ENCODE data around the gene ANKRD36C. TPM values are rescaled to one million over a fixed set of nuclear protein-coding genes. Genes with fewer than 3 reads are reported as not detected.
A peak's percentile ranks its signal among the peaks of the same experiment; 100 is the strongest.
"Not testable (repeated sequence)": the region's sequence is repeated elsewhere in the genome, so short reads cannot be mapped to it uniquely, and the experiment has no call there.

The ANKRD36C gene
- polyA plus RNA-seq, 4 donors = 0.27 to 8.3 (median 2.8) TPM; not detected in 1

DNA sequence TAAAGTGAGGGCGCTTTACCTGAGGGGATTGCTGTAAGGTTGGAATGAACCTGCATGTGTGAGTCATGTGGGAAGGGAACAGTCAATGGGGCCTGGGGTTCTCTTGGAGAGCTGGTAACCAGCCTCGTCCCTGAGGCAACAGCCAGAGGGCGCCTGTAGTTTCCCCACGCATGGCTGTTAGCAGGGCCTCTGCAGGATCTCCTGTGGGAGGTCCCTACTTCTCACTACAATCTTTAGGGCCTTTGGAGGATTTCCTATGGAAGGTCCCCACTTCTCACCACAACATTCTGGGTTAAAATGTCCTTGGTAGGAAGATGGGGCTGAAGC lies 19.5 kb upstream of the ANKRD36C start:
- peak overlapping the region in 1 of 3 donors; percentile 10 for H3K27ac ChIP-seq (ENCODE audit: low read depth in 1 of 3, low read length in 2 of 3)
- not testable (repeated sequence) for H3K36me3 ChIP-seq (ENCODE audit: control insufficient read depth in 3 of 3, insufficient read depth in 2 of 3, low read depth in 1 of 3, low read length in 3 of 3); FAIRE-seq; H3K4me3 ChIP-seq (ENCODE audit: low read depth in 1 of 3, low read length in 3 of 3); H3K9me3 ChIP-seq (ENCODE audit: control insufficient read depth in 2 of 2, insufficient read depth in 1 of 2, low read depth in 1 of 2, low read length in 1 of 2); H3K27me3 ChIP-seq (ENCODE audit: control insufficient read depth in 3 of 3, insufficient read depth in 3 of 3, low read length in 3 of 3); H3K4me1 ChIP-seq (ENCODE audit: control insufficient read depth in 3 of 3, insufficient read depth in 2 of 3, low read depth in 1 of 3, low read length in 2 of 3)
- peak; percentile 24 to 62 for DNase-seq
- WGBS, 3 donors = 28 to 45% (median 34%) methylated on average over 4 of the region's 4 CpGs

DNA sequence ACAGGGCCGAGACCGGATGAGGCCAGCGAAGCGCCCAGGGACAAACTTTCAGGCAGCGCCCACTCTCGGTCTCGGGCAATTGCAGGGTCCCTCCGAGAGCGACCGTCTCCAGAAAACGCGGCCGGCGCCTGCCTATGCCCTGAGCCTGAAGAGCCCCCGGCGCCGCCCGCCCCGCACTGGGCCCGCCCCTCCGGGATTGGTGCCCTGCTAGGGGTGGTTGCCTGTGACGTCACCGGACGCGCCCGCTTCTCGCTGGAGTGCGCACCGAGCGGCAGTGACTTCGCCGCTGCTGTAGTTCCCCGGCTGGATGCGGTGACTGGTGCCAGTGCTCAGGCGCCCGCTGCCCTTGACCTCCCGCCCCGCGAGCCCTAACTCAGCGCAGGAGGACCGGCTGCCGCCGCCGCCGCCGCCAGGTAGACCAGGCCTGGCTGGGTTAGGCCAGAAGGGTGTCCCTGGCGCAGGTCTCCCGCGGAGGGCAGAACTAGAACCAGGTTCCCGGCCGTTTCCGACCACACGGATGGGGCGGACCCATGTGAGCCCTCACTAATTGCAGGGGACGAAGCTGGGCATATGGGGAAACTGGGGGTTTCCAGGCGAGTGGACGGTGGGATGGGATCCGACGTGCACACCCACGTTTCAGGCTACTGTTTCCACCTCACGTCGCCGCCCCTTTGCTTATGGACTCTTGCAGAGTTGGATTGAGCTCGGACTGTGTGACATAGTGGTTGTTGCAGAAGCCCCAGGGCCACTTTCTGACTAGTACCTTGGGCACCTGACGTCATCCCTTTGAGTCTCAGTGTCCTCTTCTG lies 18.9 kb upstream of the ANKRD36C start:
- peak; percentile 89 to 95 for DNase-seq
- 0% methylated on average over 7 to 34 of the region's 65 CpGs for WGBS, 3 donors
- H3K4me3 ChIP-seq (ENCODE audit: low read depth in 1 of 3, low read length in 3 of 3) = peak overlapping the region in 2 of 3 donors; percentile 38 to 44
- not testable (repeated sequence) for H3K27me3 ChIP-seq (ENCODE audit: control insufficient read depth in 3 of 3, insufficient read depth in 3 of 3, low read length in 3 of 3); FAIRE-seq; H3K36me3 ChIP-seq (ENCODE audit: control insufficient read depth in 3 of 3, insufficient read depth in 2 of 3, low read depth in 1 of 3, low read length in 3 of 3); H3K4me1 ChIP-seq (ENCODE audit: control insufficient read depth in 3 of 3, insufficient read depth in 2 of 3, low read depth in 1 of 3, low read length in 2 of 3); H3K9me3 ChIP-seq (ENCODE audit: control insufficient read depth in 2 of 2, insufficient read depth in 1 of 2, low read depth in 1 of 2, low read length in 1 of 2)
- H3K27ac ChIP-seq (ENCODE audit: low read depth in 1 of 3, low read length in 2 of 3) = peak overlapping the region in 2 of 3 donors; percentile 28 to 49

DNA sequence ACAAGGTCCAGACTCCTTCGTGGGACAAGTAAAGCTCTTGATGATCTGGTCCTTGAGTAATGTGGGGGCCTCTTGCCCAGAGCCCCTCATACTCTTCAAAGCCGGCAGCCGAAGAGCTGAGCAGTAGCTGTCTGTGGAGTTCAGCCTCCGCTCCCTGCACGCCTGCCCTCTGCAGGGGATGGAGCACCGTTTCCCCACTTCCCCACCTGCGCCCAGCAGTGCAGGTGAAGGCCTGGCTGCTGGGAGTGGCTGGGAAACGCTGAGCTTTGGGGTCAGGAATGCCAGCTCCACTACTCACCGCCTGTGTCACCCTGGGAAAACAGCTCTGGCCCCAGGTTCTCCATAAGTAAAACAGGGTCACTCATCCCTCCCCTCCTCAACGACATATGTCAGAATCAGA lies 18.2 kb upstream of the ANKRD36C start:
- H3K4me1 ChIP-seq (ENCODE audit: control insufficient read depth in 3 of 3, insufficient read depth in 2 of 3, low read depth in 1 of 3, low read length in 2 of 3); H3K27me3 ChIP-seq (ENCODE audit: control insufficient read depth in 3 of 3, insufficient read depth in 3 of 3, low read length in 3 of 3); FAIRE-seq; H3K9me3 ChIP-seq (ENCODE audit: control insufficient read depth in 2 of 2, insufficient read depth in 1 of 2, low read depth in 1 of 2, low read length in 1 of 2); H3K36me3 ChIP-seq (ENCODE audit: control insufficient read depth in 3 of 3, insufficient read depth in 2 of 3, low read depth in 1 of 3, low read length in 3 of 3): not testable (repeated sequence)
- peak overlapping the region in 1 of 3 donors; percentile 44 for H3K4me3 ChIP-seq (ENCODE audit: low read depth in 1 of 3, low read length in 3 of 3)
- H3K27ac ChIP-seq (ENCODE audit: low read depth in 1 of 3, low read length in 2 of 3) = peak overlapping the region in 2 of 3 donors; percentile 28 to 49
- peak; percentile 42 to 69 for DNase-seq
- 5 to 10% (median 8%) methylated on average over 8 to 10 of the region's 10 CpGs for WGBS, 3 donors

DNA sequence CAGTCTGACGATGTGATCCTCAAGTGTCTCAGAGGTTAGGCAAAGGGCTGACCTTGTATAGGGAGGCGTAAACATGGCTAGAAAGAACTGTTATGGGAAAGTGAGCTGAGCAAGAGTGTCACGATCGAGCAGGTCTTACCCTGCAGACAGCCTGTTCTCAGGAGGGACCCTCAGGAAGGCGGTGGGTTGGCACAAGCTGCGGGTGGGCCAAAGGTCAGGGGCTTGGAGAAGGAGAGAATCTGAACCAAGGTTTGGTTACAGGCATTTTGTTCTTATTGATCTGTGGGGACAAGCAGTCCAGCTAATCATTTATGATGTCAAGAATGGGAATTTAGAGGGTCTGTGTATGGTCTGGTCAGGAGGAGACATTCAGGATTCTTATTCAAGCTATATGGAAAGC lies 16.4 kb upstream of the ANKRD36C start:
- WGBS, 3 donors = 80 to 88% (median 83%) methylated on average over 6 of the region's 6 CpGs
- not testable (repeated sequence) for FAIRE-seq

DNA sequence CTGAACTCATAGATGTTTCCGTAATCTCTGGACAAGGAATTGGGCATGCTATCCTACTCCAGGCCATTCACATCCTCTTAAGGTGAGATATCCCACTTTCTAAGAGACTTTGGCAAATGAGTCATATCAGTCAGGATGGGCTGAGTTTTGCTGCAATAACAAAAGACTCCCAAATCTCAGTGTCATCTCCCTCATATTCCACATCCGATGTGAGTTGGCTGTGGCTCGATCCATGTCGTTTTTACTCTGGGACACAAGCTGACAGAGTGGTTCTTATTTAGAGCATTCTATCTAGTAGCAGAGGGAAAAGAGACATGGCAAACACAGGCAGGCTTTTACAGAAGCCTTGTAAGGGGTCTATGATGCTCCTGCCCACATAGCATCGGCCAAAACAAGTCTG lies 14.6 kb upstream of the ANKRD36C start:
- not testable (repeated sequence) for H3K27ac ChIP-seq (ENCODE audit: low read depth in 1 of 3, low read length in 2 of 3); H3K4me3 ChIP-seq (ENCODE audit: low read depth in 1 of 3, low read length in 3 of 3); H3K27me3 ChIP-seq (ENCODE audit: control insufficient read depth in 3 of 3, insufficient read depth in 3 of 3, low read length in 3 of 3); DNase-seq; H3K36me3 ChIP-seq (ENCODE audit: control insufficient read depth in 3 of 3, insufficient read depth in 2 of 3, low read depth in 1 of 3, low read length in 3 of 3); H3K9me3 ChIP-seq (ENCODE audit: control insufficient read depth in 2 of 2, insufficient read depth in 1 of 2, low read depth in 1 of 2, low read length in 1 of 2); H3K4me1 ChIP-seq (ENCODE audit: control insufficient read depth in 3 of 3, insufficient read depth in 2 of 3, low read depth in 1 of 3, low read length in 2 of 3); FAIRE-seq
- WGBS, 3 donors = 87 to 92% (median 89%) methylated on average over 5 of the region's 5 CpGs

More for the DNA sequence above, 16.4 kb upstream of the ANKRD36C start:
- H3K36me3 ChIP-seq (ENCODE audit: control insufficient read depth in 3 of 3, insufficient read depth in 2 of 3, low read depth in 1 of 3, low read length in 3 of 3); H3K27ac ChIP-seq (ENCODE audit: low read depth in 1 of 3, low read length in 2 of 3); H3K27me3 ChIP-seq (ENCODE audit: control insufficient read depth in 3 of 3, insufficient read depth in 3 of 3, low read length in 3 of 3); H3K9me3 ChIP-seq (ENCODE audit: control insufficient read depth in 2 of 2, insufficient read depth in 1 of 2, low read depth in 1 of 2, low read length in 1 of 2); H3K4me1 ChIP-seq (ENCODE audit: control insufficient read depth in 3 of 3, insufficient read depth in 2 of 3, low read depth in 1 of 3, low read length in 2 of 3); H3K4me3 ChIP-seq (ENCODE audit: low read depth in 1 of 3, low read length in 3 of 3); DNase-seq: not testable (repeated sequence)

DNA sequence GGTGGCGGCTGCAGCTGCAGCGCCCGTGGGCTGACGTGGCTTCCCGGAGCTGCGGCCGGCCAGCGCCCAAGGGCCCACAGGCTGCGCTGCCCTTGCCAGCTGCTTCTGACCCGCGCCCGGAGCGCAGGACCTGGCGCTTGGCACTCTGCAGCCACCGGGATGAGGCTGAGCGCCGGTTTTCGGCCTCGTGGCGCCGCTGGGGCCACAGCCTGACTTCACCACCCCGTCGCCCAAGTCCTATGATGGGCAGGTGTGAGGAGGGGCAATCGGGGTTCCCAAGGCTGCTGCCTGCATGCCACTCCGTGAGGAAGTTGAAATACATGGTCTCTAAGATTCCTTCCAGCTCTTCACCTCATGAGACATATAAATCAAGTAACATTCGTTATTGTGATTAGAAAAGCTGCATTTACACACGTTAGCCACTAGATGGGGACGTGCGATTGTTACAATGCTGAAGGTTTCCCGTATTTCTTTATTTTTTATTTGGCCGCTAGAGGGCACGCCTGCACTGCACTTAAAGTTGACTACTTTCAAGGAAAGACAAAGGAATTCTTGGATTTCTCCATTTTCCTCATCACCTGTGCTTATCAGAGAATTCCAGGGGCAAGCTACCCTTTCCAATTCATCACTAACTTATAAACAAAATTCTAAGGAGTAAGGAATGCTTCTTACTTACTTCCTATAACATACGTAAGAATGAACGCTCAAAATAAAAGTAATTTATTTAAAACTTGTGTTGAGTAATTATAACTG lies 1.1 kb upstream of the ANKRD36C start:
- not testable (repeated sequence) for H3K9me3 ChIP-seq (ENCODE audit: control insufficient read depth in 2 of 2, insufficient read depth in 1 of 2, low read depth in 1 of 2, low read length in 1 of 2); FAIRE-seq

DNA sequence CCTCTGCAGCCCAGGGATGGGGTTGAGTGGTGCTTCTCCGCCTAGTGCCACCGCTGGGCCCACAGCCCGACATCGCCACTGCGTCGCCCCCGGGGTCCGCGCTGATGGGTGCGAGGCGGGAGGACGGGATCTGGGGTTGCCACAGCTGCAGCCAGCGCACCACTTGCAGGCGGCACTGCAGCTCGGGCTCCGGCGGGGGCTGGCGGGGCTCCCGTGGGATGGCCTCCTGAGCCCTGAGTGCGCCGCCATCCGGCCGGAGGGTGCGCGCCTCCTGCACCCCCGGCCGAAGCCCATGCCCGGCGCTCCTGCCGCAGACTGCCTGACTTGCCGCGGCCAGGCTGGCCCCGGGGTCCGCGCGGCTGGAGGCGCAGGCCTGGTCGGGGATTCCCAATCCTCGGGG lies 478 bp upstream of the ANKRD36C start:
- not testable (repeated sequence) for H3K4me1 ChIP-seq (ENCODE audit: control insufficient read depth in 3 of 3, insufficient read depth in 2 of 3, low read depth in 1 of 3, low read length in 2 of 3); H3K27me3 ChIP-seq (ENCODE audit: control insufficient read depth in 3 of 3, insufficient read depth in 3 of 3, low read length in 3 of 3); DNase-seq; FAIRE-seq; H3K9me3 ChIP-seq (ENCODE audit: control insufficient read depth in 2 of 2, insufficient read depth in 1 of 2, low read depth in 1 of 2, low read length in 1 of 2); H3K36me3 ChIP-seq (ENCODE audit: control insufficient read depth in 3 of 3, insufficient read depth in 2 of 3, low read depth in 1 of 3, low read length in 3 of 3)
- Histone ChIP-seq H3K4me3 (ENCODE audit: low read depth in 1 of 3, low read length in 3 of 3) (peak overlapping the region in 2 of 3 donors; percentile 55 to 66), H3K27ac (ENCODE audit: low read depth in 1 of 3, low read length in 2 of 3) (peak overlapping the region in 2 of 3 donors; percentile 73 to 77)
- 0% methylated on average over 18 of the region's 39 CpGs; no CpG with 5 or more reads in 2 of the 3 donors for WGBS, 3 donors

More for the DNA sequence above, 1.1 kb upstream of the ANKRD36C start:
- not testable (repeated sequence) for H3K27me3 ChIP-seq (ENCODE audit: control insufficient read depth in 3 of 3, insufficient read depth in 3 of 3, low read length in 3 of 3); H3K36me3 ChIP-seq (ENCODE audit: control insufficient read depth in 3 of 3, insufficient read depth in 2 of 3, low read depth in 1 of 3, low read length in 3 of 3); H3K4me1 ChIP-seq (ENCODE audit: control insufficient read depth in 3 of 3, insufficient read depth in 2 of 3, low read depth in 1 of 3, low read length in 2 of 3)
- Histone ChIP-seq H3K4me3 (ENCODE audit: low read depth in 1 of 3, low read length in 3 of 3) (peak overlapping the region; percentile 45 to 66 (median 55)), H3K27ac (ENCODE audit: low read depth in 1 of 3, low read length in 2 of 3) (peak overlapping the region; percentile 37 to 77 (median 73))
- DNase-seq = peak; percentile 35 to 54
- WGBS, 3 donors = 4 to 5% (median 5%) methylated on average over 21 to 34 of the region's 34 CpGs

DNA sequence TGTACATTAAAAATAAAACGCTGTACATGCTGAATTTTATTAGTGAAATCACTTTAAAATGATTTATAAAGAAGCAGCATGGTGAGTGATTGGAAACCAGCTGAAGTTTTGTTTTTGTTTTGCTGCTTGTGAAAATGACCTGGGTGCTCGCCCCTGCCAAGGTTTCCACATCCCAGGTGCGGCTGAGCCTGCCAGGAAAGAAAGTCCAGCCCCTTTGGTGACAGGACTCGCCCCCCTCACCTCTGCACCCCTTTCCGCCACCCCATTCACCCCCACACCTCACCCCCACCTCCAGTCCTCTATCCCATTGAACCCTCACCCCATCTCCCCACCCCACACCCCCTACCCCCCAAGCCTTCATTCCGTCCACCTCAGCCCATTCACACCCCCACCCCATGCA lies 740 bp downstream of the ANKRD36C start:
- 2 to 6% (median 3%) methylated on average over 5 to 6 of the region's 6 CpGs for WGBS, 3 donors
- not testable (repeated sequence) for H3K27me3 ChIP-seq (ENCODE audit: control insufficient read depth in 3 of 3, insufficient read depth in 3 of 3, low read length in 3 of 3); FAIRE-seq; H3K4me1 ChIP-seq (ENCODE audit: control insufficient read depth in 3 of 3, insufficient read depth in 2 of 3, low read depth in 1 of 3, low read length in 2 of 3); H3K36me3 ChIP-seq (ENCODE audit: control insufficient read depth in 3 of 3, insufficient read depth in 2 of 3, low read depth in 1 of 3, low read length in 3 of 3); H3K27ac ChIP-seq (ENCODE audit: low read depth in 1 of 3, low read length in 2 of 3); H3K9me3 ChIP-seq (ENCODE audit: control insufficient read depth in 2 of 2, insufficient read depth in 1 of 2, low read depth in 1 of 2, low read length in 1 of 2)
- peak overlapping the region in 2 of 3 donors; percentile 13 to 15 for H3K4me3 ChIP-seq (ENCODE audit: low read depth in 1 of 3, low read length in 3 of 3)
- peak in 1 of 2 donors; percentile 28 for DNase-seq
